ENCODE data around the gene PRX.

- TF ChIP-seq CTCF (IDR thresholded peaks at IDR 0.05) (no peak), POLR2AphosphoS5 (IDR thresholded peaks at IDR 0.05; ENCODE audit: low read depth, low read length) (no peak), REST (IDR thresholded peaks at IDR 0.05; ENCODE audit: insufficient read depth in 1 of 2, low read depth in 2 of 2, low read length in 1 of 2) (no peak), SIN3A (IDR thresholded peaks at IDR 0.05; ENCODE audit: borderline replicate concordance, insufficient read depth, low read depth, low read length) (no peak)
These were observed 52.4 kb downstream of the PRX start for GRCh38 chr19:40360708-40361241.

All from Panc1 (cell line).